SK-N-SH (cell line): Measurements from ENCODE around the gene DENND5B. TPM values are rescaled to one million over a fixed set of nuclear protein-coding genes. Genes with fewer than 3 reads are reported as not detected.

ENCODE experiments used
- CTCF ChIA-PET: fragments of 300-600, 350-600 bp; formaldehyde crosslinking; extraction: SDS; loops from one replicate; lab custom pipeline; 2021; lab: Yijun Ruan, JAX
- POLR2A ChIA-PET: fragments of 350-600 bp; sonication (Branson Sonifier 250); formaldehyde crosslinking; extraction: SDS; loops from one replicate; lab custom pipeline; 2020; ENCODE audit warnings: antibody characterized with exemption, inconsistent platforms; lab: Yijun Ruan, JAX
- DNase-seq: peaks from one replicate; pipeline ENCODE4 v3.0.0; 2012
- H2AFZ ChIP-seq: fragments of 200-600 bp; sonication (generic); 2 replicates; pipeline ENCODE4 v1.8.1; 2016; ENCODE audit warnings: antibody characterized with exemption, mild to moderate bottlenecking, low read depth
- H3F3A ChIP-seq: fragments of 200-600 bp; sonication (generic); replicated peaks from 2 replicates; pipeline ENCODE3; 2016; ENCODE audit warnings: antibody characterized with exemption, mild to moderate bottlenecking; ENCODE audit not compliant: insufficient read depth
- H3K27ac ChIP-seq, 2 experiments: fragments of 200-500 bp in 1 of 2; fragments of 200-600 bp in 1 of 2; sonication (Bioruptor generic) in 1 of 2; sonication (generic), shearing (Covaris generic) in 1 of 2; 2 replicates each; pipeline versions ENCODE4 v1.5.1 to v1.6.1; 2014 to 2016; ENCODE audit warnings: low read depth in 2 of 2, inconsistent platforms in 1 of 2, low read length in 1 of 2, mild to moderate bottlenecking in 1 of 2, mixed read lengths in 1 of 2
- H3K27me3 ChIP-seq: fragments of 200-600 bp; sonication (generic), shearing (Covaris generic); 2 replicates; pipeline ENCODE4 v1.6.1; 2016; ENCODE audit warnings: mixed run types; ENCODE audit not compliant: insufficient read depth
- H3K36me3 ChIP-seq, 2 experiments: fragments of 200-500 bp in 1 of 2; fragments of 200-600 bp in 1 of 2; sonication (Bioruptor generic) in 1 of 2; sonication (generic) in 1 of 2; replicated peaks in 1 of 2; 2 replicates each; pipeline versions ENCODE3 to v1.5.1; 2014 to 2016; ENCODE audit warnings: low read length in 1 of 2, mild to moderate bottlenecking in 1 of 2; ENCODE audit not compliant: insufficient read depth in 2 of 2, control insufficient read depth in 1 of 2
- H3K4me1 ChIP-seq, 2 experiments: fragments of 200-500 bp in 1 of 2; fragments of 200-600 bp in 1 of 2; sonication (Bioruptor generic) in 1 of 2; sonication (generic), shearing (Covaris generic) in 1 of 2; 2 replicates each; pipeline versions ENCODE4 v1.5.1 to v1.6.1; 2014 to 2016; ENCODE audit warnings: low read depth in 1 of 2, low read length in 1 of 2, mixed run types in 1 of 2; ENCODE audit not compliant: insufficient read depth in 2 of 2, control insufficient read depth in 1 of 2
- H3K4me2 ChIP-seq: fragments of 200-600 bp; sonication (generic), shearing (Covaris generic); 2 replicates; pipeline ENCODE4 v1.6.1; 2017; ENCODE audit warnings: mixed run types
- H3K4me3 ChIP-seq, 2 experiments: fragments of 200-500 bp in 1 of 2; fragments of 200-600 bp in 1 of 2; sonication (Bioruptor generic) in 1 of 2; sonication (generic), shearing (Covaris generic) in 1 of 2; 2 replicates each; pipeline versions ENCODE4 v1.5.1 to v1.8.1; 2014 to 2016; ENCODE audit warnings: low read depth in 2 of 2, inconsistent platforms in 1 of 2, low read length in 1 of 2, mild to moderate bottlenecking in 1 of 2, mixed read lengths in 1 of 2, moderate library complexity in 1 of 2
- H3K79me2 ChIP-seq: fragments of 200-600 bp; sonication (generic); 2 replicates; pipeline ENCODE4 v1.8.1; 2017; ENCODE audit warnings: mild to moderate bottlenecking; ENCODE audit not compliant: insufficient read depth
- H3K9ac ChIP-seq: fragments of 200-600 bp; sonication (generic); 2 replicates; pipeline ENCODE4 v1.6.1; 2017; ENCODE audit warnings: mixed run types
- H3K9me2 ChIP-seq: fragments of 200-600 bp; sonication (generic); 2 replicates; pipeline ENCODE4 v1.6.1; 2017; ENCODE audit warnings: mixed run types
- H3K9me3 ChIP-seq: fragments of 200-600 bp; sonication (generic); 2 replicates; pipeline ENCODE4 v1.6.1; 2017; ENCODE audit warnings: mixed run types, mild to moderate bottlenecking, moderate library complexity
- H4K20me1 ChIP-seq: fragments of 200-600 bp; sonication (generic); 2 replicates; pipeline ENCODE4 v1.6.1; 2017; ENCODE audit warnings: mild to moderate bottlenecking, mixed run types; ENCODE audit not compliant: insufficient read depth
- EP300 ChIP-seq, 2 experiments: IDR thresholded peaks; 2 replicates each; pipeline versions ENCODE4 v1.4.0 to v1.6.1; 2012; ENCODE audit warnings: borderline replicate concordance in 1 of 2, low read depth in 1 of 2, low read length in 1 of 2
- EZH2phosphoT487 ChIP-seq: fragments of 200-600 bp; sonication (generic); IDR thresholded peaks from 2 replicates; pipeline ENCODE4 v1.6.1; 2017; ENCODE audit warnings: low read depth, mixed run types, mild to moderate bottlenecking, antibody characterized with exemption, moderate library complexity, borderline replicate concordance
- FOSL2 ChIP-seq: IDR thresholded peaks from 2 replicates; pipeline ENCODE4 v1.4.0; 2012; ENCODE audit warnings: low read depth, mild to moderate bottlenecking, moderate library complexity, borderline replicate concordance
- FOXM1 ChIP-seq: IDR thresholded peaks from 2 replicates; pipeline ENCODE4 v1.4.0; 2012; ENCODE audit warnings: low read depth, mild to moderate bottlenecking
- GABPA ChIP-seq: IDR thresholded peaks from 2 replicates; pipeline ENCODE4 v1.4.0; 2012; ENCODE audit warnings: low read depth, mild to moderate bottlenecking
- IRF3 ChIP-seq: fragments of 150-350 bp; IDR thresholded peaks from 2 replicates; pipeline ENCODE4 v1.6.1; 2016; ENCODE audit warnings: mild to moderate bottlenecking, low read depth, low read length
- JUND ChIP-seq: IDR thresholded peaks from 2 replicates; pipeline ENCODE4 v1.4.0; 2012
- MEF2A ChIP-seq: IDR thresholded peaks from 2 replicates; pipeline ENCODE4 v1.4.0; 2012; ENCODE audit warnings: low read depth, borderline replicate concordance
- NRF1 ChIP-seq: IDR thresholded peaks from 2 replicates; pipeline ENCODE4 v1.6.1; 2012; ENCODE audit warnings: low read depth, mild to moderate bottlenecking, low read length
- PBX3 ChIP-seq: IDR thresholded peaks from 2 replicates; pipeline ENCODE4; 2012
- RCOR1 ChIP-seq: fragments of 150-350 bp; IDR thresholded peaks from 2 replicates; pipeline ENCODE4 v1.6.1; 2017; ENCODE audit warnings: antibody characterized with exemption, low read length
- WGBS: methylation state at CpG from one replicate; pipeline ENCODE4 v1.1.6; 2017; ENCODE audit warnings: low lambda C conversion rate; 5-methylcytosine and 5-hydroxymethylcytosine counted together
- polyA plus RNA-seq, 3 experiments: library from polyadenylated mRNA; depleted of rRNA; stranded (reverse); fragments of >200 nt; gene quantifications; 2 replicates each; pipeline ENCODE4 v1.2.3, GENCODE V29; 2012

DENND5B gene
- polyA plus RNA-seq, 1 of the 3 experiments (the other 2 are of a cell fraction), result 5.3 TPM

DNA sequence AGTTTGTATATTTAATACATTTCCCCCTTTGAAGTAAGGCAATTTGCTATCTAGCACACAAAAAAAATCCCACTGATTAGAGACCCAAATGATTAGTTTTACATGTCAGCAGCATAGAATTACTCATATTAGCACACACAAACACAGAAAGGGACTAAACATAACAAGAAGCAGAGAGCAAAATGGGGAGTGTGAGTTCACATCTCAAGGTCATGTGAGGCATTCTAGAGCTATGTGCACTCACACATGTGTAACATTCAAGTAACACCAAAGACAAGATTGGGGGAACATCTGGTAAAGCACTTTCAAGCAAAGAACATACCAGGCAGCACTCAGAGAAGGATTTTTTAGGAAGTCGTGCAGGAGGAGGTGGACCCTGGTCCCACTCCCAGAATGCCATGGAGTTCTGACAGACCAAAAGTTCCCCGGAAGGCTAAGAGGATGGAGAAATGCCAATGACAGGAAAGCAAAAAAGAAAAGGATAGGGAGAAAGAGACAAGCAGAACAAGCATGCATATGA is 159.2 kb downstream of the DENND5B start:
- TF ChIP-seq FOXM1 (no peak), MEF2A (no peak), PBX3 (no peak), GABPA (no peak), EZH2phosphoT487 (no peak), RCOR1 (no peak)
- H3K4me1 ChIP-seq, result no peaks in the 10 kb centered on the region; a peak in 1 of 4 replicates
- no peak overlapping the region for H2AFZ ChIP-seq
- no peak overlapping the region for H3K9ac ChIP-seq
- DNase-seq, result no peak
- H3K9me3 ChIP-seq, result no peaks in the 10 kb centered on the region
- WGBS, result 100% methylated on average over 2 of the region's 2 CpGs
- H3F3A ChIP-seq, result peaks cover 5% of the 10 kb centered on the region
- H3K4me2 ChIP-seq, result no peak overlapping the region
- no peak overlapping the region for H3K4me3 ChIP-seq
- H4K20me1 ChIP-seq, result no peaks in the 10 kb centered on the region
- ChIA-PET CTCF (no interaction called here), POLR2A (no interaction called here)
- no peaks in the 10 kb centered on the region for H3K79me2 ChIP-seq
- no peaks in the 10 kb centered on the region for H3K27me3 ChIP-seq
- no peak overlapping the region for H3K27ac ChIP-seq
- H3K36me3 ChIP-seq, result no peaks in the 10 kb centered on the region
- no peaks in the 10 kb centered on the region for H3K9me2 ChIP-seq

DNA sequence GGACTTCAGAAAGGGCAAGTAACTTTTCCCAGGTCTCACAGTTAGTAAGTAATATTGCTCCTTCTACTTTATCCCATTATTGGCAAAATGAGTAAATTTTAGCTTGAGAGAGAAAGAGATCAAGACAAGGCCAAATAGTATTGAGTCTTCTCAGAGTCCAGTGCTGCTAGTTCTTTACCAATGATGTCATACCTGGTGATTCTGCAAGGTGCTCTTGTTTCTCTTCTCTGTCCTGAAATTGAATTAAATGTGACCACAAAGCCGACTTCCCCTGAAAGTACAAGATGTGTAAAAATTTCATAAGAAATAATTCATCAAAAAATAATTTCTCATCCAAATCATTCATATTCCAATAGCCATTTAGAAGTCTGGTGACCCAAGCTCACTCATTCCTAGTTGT is 167.5 kb downstream of the DENND5B start:
- CTCF ChIA-PET, result no interaction called here
- H4K20me1 ChIP-seq, result no peaks in the 10 kb centered on the region
- 90% methylated on average over 1 of the region's 1 CpG for WGBS

More for the DNA sequence above, 167.5 kb downstream of the DENND5B start:
- Histone ChIP-seq H3K9me2 (no peaks in the 10 kb centered on the region), H3F3A (no peaks in the 10 kb centered on the region), H2AFZ (no peak overlapping the region), H3K4me1 (no peaks in the 10 kb centered on the region), H3K27ac (no peak overlapping the region), H3K27me3 (no peaks in the 10 kb centered on the region), H3K9me3 (no peaks in the 10 kb centered on the region), H3K36me3 (peaks cover 0 to 7% of the 10 kb centered on the region in 2 experiments), H3K4me3 (no peak overlapping the region), H3K4me2 (no peak overlapping the region), H3K79me2 (no peaks in the 10 kb centered on the region), H3K9ac (no peak overlapping the region)
- DNase-seq, result no peak
- POLR2A ChIA-PET, result no interaction called here
- no peak for TF ChIP-seq JUND
- TF ChIP-seq NRF1, result no peak
- TF ChIP-seq IRF3, result no peak
- no peak for TF ChIP-seq FOSL2
- TF ChIP-seq EP300 (IDR thresholded peaks at IDR 0.05; ENCODE audit: borderline replicate concordance in 1 of 2, low read depth in 1 of 2, low read length in 1 of 2), result no peak
- no peak for TF ChIP-seq MEF2A
- TF ChIP-seq, all 33 proteins: peak for 0
